Neural progenitor cell (in vitro differentiated cells): Measurements from ENCODE around the gene HOXD13.

Experiments used
- EZH2phosphoT487 ChIP-seq: fragments of 200-600 bp; sonication (generic); IDR thresholded peaks from 2 replicates; pipeline ENCODE4 v1.6.1; 2017; ENCODE audit warnings: antibody characterized with exemption
- TF ChIP-seq, protein P1 (sequence below): fragments of 200-600 bp; sonication (generic); IDR thresholded peaks from 2 replicates; pipeline ENCODE4 v1.5.1; 2017; ENCODE audit warnings: antibody characterized with exemption, mild to moderate bottlenecking

DNA sequence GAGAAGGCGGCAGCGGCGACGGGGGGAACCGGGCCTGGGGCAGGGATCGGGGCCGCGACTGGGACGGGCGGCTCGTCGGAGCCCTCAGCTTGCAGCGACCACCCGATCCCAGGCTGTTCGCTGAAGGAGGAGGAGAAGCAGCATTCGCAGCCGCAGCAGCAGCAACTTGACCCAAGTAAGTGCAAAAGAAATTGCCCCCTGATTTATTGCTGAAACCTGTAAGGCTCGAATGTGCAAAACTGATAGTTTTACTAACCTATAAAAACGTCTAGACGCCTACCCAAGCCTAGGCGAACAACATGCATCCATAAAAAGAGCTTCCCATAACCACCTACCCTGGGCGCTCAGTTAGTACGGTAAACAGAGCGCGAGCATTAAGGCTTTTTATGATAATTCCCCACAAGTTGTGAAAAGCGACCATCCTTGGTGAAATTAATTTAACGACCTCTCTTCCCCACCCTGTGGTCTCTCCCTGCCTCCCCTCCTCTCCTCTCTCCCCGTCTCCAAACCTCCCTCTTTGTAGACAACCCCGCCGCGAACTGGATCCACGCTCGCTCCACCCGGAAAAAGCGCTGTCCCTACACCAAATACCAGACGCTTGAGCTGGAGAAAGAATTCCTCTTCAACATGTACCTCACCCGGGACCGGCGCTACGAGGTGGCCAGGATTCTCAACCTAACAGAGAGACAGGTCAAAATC lies 31.0 kb downstream of the HOXD13 start:
- TF ChIP-seq, protein P1, sequence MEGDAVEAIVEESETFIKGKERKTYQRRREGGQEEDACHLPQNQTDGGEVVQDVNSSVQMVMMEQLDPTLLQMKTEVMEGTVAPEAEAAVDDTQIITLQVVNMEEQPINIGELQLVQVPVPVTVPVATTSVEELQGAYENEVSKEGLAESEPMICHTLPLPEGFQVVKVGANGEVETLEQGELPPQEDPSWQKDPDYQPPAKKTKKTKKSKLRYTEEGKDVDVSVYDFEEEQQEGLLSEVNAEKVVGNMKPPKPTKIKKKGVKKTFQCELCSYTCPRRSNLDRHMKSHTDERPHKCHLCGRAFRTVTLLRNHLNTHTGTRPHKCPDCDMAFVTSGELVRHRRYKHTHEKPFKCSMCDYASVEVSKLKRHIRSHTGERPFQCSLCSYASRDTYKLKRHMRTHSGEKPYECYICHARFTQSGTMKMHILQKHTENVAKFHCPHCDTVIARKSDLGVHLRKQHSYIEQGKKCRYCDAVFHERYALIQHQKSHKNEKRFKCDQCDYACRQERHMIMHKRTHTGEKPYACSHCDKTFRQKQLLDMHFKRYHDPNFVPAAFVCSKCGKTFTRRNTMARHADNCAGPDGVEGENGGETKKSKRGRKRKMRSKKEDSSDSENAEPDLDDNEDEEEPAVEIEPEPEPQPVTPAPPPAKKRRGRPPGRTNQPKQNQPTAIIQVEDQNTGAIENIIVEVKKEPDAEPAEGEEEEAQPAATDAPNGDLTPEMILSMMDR, result no peak
- peak; percentile 87 for TF ChIP-seq EZH2phosphoT487
